Activated naive CD4-positive, alpha-beta T cell treated with anti-CD3 and anti-CD28 coated beads, Interleukin-2, amount 10 ng/mL, durations not matched to agents 7 days and 5 days (primary cell): Measurements from ENCODE around the gene KIF23.

Source experiments
- CTCF ChIA-PET: fragments of 350-600 bp; sonication (Branson Sonifier 250); formaldehyde crosslinking; loops from one replicate; lab custom pipeline; 2021; ENCODE audit warnings: antibody characterized with exemption; lab: Charles Lee
- DNase-seq: peaks from one replicate; pipeline ENCODE4 v3.0.0-alpha.2; 2020
- H3K27ac Mint-ChIP-seq: one replicate; pipeline ENCODE4 v1.8.0; 2021; ENCODE audit warnings: mild to moderate bottlenecking, moderate library complexity, mixed read lengths
- H3K27me3 Mint-ChIP-seq: one replicate; pipeline ENCODE4 v1.8.0; 2021; ENCODE audit warnings: mild to moderate bottlenecking, mixed read lengths
- H3K36me3 Mint-ChIP-seq: one replicate; pipeline ENCODE4 v1.8.0; 2021; ENCODE audit warnings: mixed read lengths
- H3K4me1 Mint-ChIP-seq: one replicate; pipeline ENCODE4 v1.8.0; 2021; ENCODE audit warnings: mixed read lengths
- H3K4me3 Mint-ChIP-seq: one replicate; pipeline ENCODE4 v1.8.0; 2021; ENCODE audit warnings: mild to moderate bottlenecking, moderate library complexity, mixed read lengths
- H3K9me3 Mint-ChIP-seq: one replicate; pipeline ENCODE4 v1.8.0; 2021; ENCODE audit warnings: mixed read lengths

Gene KIF23

GRCh38 chr15:69388260-69388705 lies 25.9 kb upstream of the KIF23 start:
- H3K27me3 Mint-ChIP-seq: peaks cover 13% of the 10 kb centered on the region
- no peak overlapping the region for H3K27ac Mint-ChIP-seq
- no peaks in the 10 kb centered on the region for H3K4me1 Mint-ChIP-seq
- no peaks in the 10 kb centered on the region for H3K9me3 Mint-ChIP-seq
- DNase-seq: no peak
- CTCF ChIA-PET: no interaction called here
- no peaks in the 10 kb centered on the region for H3K36me3 Mint-ChIP-seq
- no peak overlapping the region for H3K4me3 Mint-ChIP-seq

GRCh38 chr15:69389426-69389825 lies 24.7 kb upstream of the KIF23 start:
- Mint-ChIP-seq H3K27ac (no peak overlapping the region), H3K27me3 (peaks cover 24% of the 10 kb centered on the region), H3K4me1 (peaks cover 3% of the 10 kb centered on the region), H3K9me3 (no peaks in the 10 kb centered on the region), H3K4me3 (no peak overlapping the region), H3K36me3 (no peaks in the 10 kb centered on the region)
- DNase-seq: no peak
- CTCF ChIA-PET: no interaction called here

GRCh38 chr15:69390575-69390974 lies 23.6 kb upstream of the KIF23 start:
- Mint-ChIP-seq H3K27ac (no peak overlapping the region), H3K4me1 (peaks cover 7% of the 10 kb centered on the region), H3K4me3 (no peak overlapping the region), H3K36me3 (no peaks in the 10 kb centered on the region), H3K27me3 (peaks cover 35% of the 10 kb centered on the region), H3K9me3 (no peaks in the 10 kb centered on the region)
- CTCF ChIA-PET: no interaction called here
- DNase-seq: no peak

GRCh38 chr15:69391046-69391757 lies 22.9 kb upstream of the KIF23 start:
- no peak for DNase-seq
- CTCF ChIA-PET: interaction anchor here (4.8 kb wide), 1 partner anchor 334 kb away, joined by 36 read pairs; no protein-coding TSS in a partner anchor
- peaks cover 7% of the 10 kb centered on the region for H3K4me1 Mint-ChIP-seq
- peaks cover 42% of the 10 kb centered on the region for H3K27me3 Mint-ChIP-seq
- H3K27ac Mint-ChIP-seq: no peak overlapping the region
- H3K4me3 Mint-ChIP-seq: no peak overlapping the region
- no peaks in the 10 kb centered on the region for H3K36me3 Mint-ChIP-seq
- H3K9me3 Mint-ChIP-seq: no peaks in the 10 kb centered on the region

- no peak for DNase-seq
- Mint-ChIP-seq H3K27me3 (peaks cover 51% of the 10 kb centered on the region), H3K4me3 (no peak overlapping the region), H3K4me1 (peaks cover 7% of the 10 kb centered on the region), H3K36me3 (no peaks in the 10 kb centered on the region), H3K9me3 (no peaks in the 10 kb centered on the region), H3K27ac (no peak overlapping the region)
- CTCF ChIA-PET: interaction anchor here (1.2 to 4.8 kb wide), 3 partner anchors 13 to 340 kb away, joined by 4 to 36 read pairs (median 6); no protein-coding TSS in a partner anchor
These were observed 21.8 kb upstream of the KIF23 start for GRCh38 chr15:69392352-69392751.

- no peak for DNase-seq
- Mint-ChIP-seq H3K36me3 (no peaks in the 10 kb centered on the region), H3K9me3 (no peaks in the 10 kb centered on the region), H3K4me3 (no peak overlapping the region), H3K4me1 (peaks cover 11% of the 10 kb centered on the region), H3K27me3 (peaks cover 54% of the 10 kb centered on the region), H3K27ac (no peak overlapping the region)
- CTCF ChIA-PET: interaction anchor here (0.7 to 4.8 kb wide), 12 partner anchors 10 to 362 kb away, joined by 3 to 36 read pairs (median 4); partner anchors contain the start of gene GLCE
These were observed 20.2 kb upstream of the KIF23 start for GRCh38 chr15:69393831-69394491.

- Mint-ChIP-seq H3K4me3 (no peak overlapping the region), H3K9me3 (no peaks in the 10 kb centered on the region), H3K27me3 (peaks cover 49% of the 10 kb centered on the region), H3K4me1 (peaks cover 11% of the 10 kb centered on the region), H3K36me3 (no peaks in the 10 kb centered on the region), H3K27ac (no peak overlapping the region)
- DNase-seq: peak; percentile 85
- CTCF ChIA-PET: interaction anchor here (0.6 to 4.8 kb wide), 16 partner anchors 10 to 363 kb away, joined by 3 to 36 read pairs (median 3); partner anchors contain the start of gene GLCE
These were observed 19.4 kb upstream of the KIF23 start for GRCh38 chr15:69394556-69395282.

GRCh38 chr15:69395460-69395859 lies 18.7 kb upstream of the KIF23 start:
- DNase-seq: no peak
- CTCF ChIA-PET: interaction anchor here (1.1 to 4.8 kb wide), 6 partner anchors 12 to 347 kb away, joined by 3 to 36 read pairs (median 4); no protein-coding TSS in a partner anchor
- H3K9me3 Mint-ChIP-seq: no peaks in the 10 kb centered on the region
- no peak overlapping the region for H3K27ac Mint-ChIP-seq
- no peak overlapping the region for H3K4me3 Mint-ChIP-seq
- H3K4me1 Mint-ChIP-seq: peaks cover 11% of the 10 kb centered on the region
- no peaks in the 10 kb centered on the region for H3K36me3 Mint-ChIP-seq
- H3K27me3 Mint-ChIP-seq: peaks cover 53% of the 10 kb centered on the region

GRCh38 chr15:69395991-69396390 lies 18.2 kb upstream of the KIF23 start:
- CTCF ChIA-PET: interaction anchor here (1.8 to 4.8 kb wide), 2 partner anchors 338 to 342 kb away, joined by 5 to 36 read pairs; no protein-coding TSS in a partner anchor
- peaks cover 59% of the 10 kb centered on the region for H3K27me3 Mint-ChIP-seq
- DNase-seq: no peak
- peaks cover 11% of the 10 kb centered on the region for H3K4me1 Mint-ChIP-seq
- no peaks in the 10 kb centered on the region for H3K9me3 Mint-ChIP-seq
- H3K36me3 Mint-ChIP-seq: no peaks in the 10 kb centered on the region
- H3K27ac Mint-ChIP-seq: no peak overlapping the region
- H3K4me3 Mint-ChIP-seq: no peak overlapping the region

GRCh38 chr15:69398491-69398891 lies 15.7 kb upstream of the KIF23 start:
- CTCF ChIA-PET: no interaction called here
- H3K4me3 Mint-ChIP-seq: no peak overlapping the region
- H3K27me3 Mint-ChIP-seq: peaks cover 57% of the 10 kb centered on the region
- no peaks in the 10 kb centered on the region for H3K36me3 Mint-ChIP-seq
- H3K9me3 Mint-ChIP-seq: no peaks in the 10 kb centered on the region
- peaks cover 11% of the 10 kb centered on the region for H3K4me1 Mint-ChIP-seq
- no peak for DNase-seq
- no peak overlapping the region for H3K27ac Mint-ChIP-seq

- H3K27me3 Mint-ChIP-seq: peaks cover 40% of the 10 kb centered on the region
- H3K9me3 Mint-ChIP-seq: no peaks in the 10 kb centered on the region
- CTCF ChIA-PET: no interaction called here
- no peaks in the 10 kb centered on the region for H3K36me3 Mint-ChIP-seq
- H3K27ac Mint-ChIP-seq: no peak overlapping the region
- H3K4me3 Mint-ChIP-seq: no peak overlapping the region
- DNase-seq: no peak
- H3K4me1 Mint-ChIP-seq: peaks cover 4% of the 10 kb centered on the region
These were observed 13.3 kb upstream of the KIF23 start for GRCh38 chr15:69400850-69401249.

GRCh38 chr15:69402816-69403215 lies 11.3 kb upstream of the KIF23 start:
- H3K4me3 Mint-ChIP-seq: no peak overlapping the region
- peaks cover 33% of the 10 kb centered on the region for H3K27me3 Mint-ChIP-seq
- no peaks in the 10 kb centered on the region for H3K36me3 Mint-ChIP-seq
- CTCF ChIA-PET: interaction anchor here (3.1 kb wide), 1 partner anchor 8 kb away, joined by 10 read pairs; no protein-coding TSS in a partner anchor
- H3K9me3 Mint-ChIP-seq: no peaks in the 10 kb centered on the region
- DNase-seq: no peak
- peaks cover 4% of the 10 kb centered on the region for H3K4me1 Mint-ChIP-seq
- no peak overlapping the region for H3K27ac Mint-ChIP-seq

GRCh38 chr15:69403594-69403993 lies 10.6 kb upstream of the KIF23 start:
- no peak overlapping the region for H3K27ac Mint-ChIP-seq
- no peak overlapping the region for H3K4me3 Mint-ChIP-seq
- no peak for DNase-seq
- H3K36me3 Mint-ChIP-seq: no peaks in the 10 kb centered on the region
- peaks cover 3% of the 10 kb centered on the region for H3K4me1 Mint-ChIP-seq
- H3K27me3 Mint-ChIP-seq: peaks cover 35% of the 10 kb centered on the region
- H3K9me3 Mint-ChIP-seq: no peaks in the 10 kb centered on the region
- CTCF ChIA-PET: interaction anchor here (1.3 to 3.1 kb wide), 2 partner anchors 9 to 345 kb away, joined by 4 to 10 read pairs; no protein-coding TSS in a partner anchor

GRCh38 chr15:69405110-69405509 lies 9.0 kb upstream of the KIF23 start:
- Mint-ChIP-seq H3K9me3 (no peaks in the 10 kb centered on the region), H3K27me3 (peaks cover 29% of the 10 kb centered on the region), H3K4me1 (no peaks in the 10 kb centered on the region), H3K4me3 (no peak overlapping the region), H3K27ac (no peak overlapping the region), H3K36me3 (no peaks in the 10 kb centered on the region)
- CTCF ChIA-PET: interaction anchor here (1.6 to 3.1 kb wide), 2 partner anchors 11 to 13 kb away, joined by 6 to 10 read pairs; no protein-coding TSS in a partner anchor
- DNase-seq: no peak
